GM23338 (cell line): ENCODE results near the gene MAP1B. TPM values are rescaled to one million over a fixed set of nuclear protein-coding genes. Genes with fewer than 3 reads are reported as not detected.

Source experiments
- ATAC-seq: fragments of 200-7000 bp; cut with Tn5 transposase; 3 replicates; pipeline ENCODE4 v1.9.1; 2020
- DNase-seq: peaks from one replicate; pipeline ENCODE4 v3.0.0-alpha.2; 2015; ENCODE audit warnings: low spot score
- H2AFZ ChIP-seq: fragments of 200-600 bp; sonication (generic); 2 replicates; pipeline ENCODE4 v1.8.0; 2016; ENCODE audit warnings: antibody characterized with exemption, mild to moderate bottlenecking, moderate library complexity
- H3F3A ChIP-seq: fragments of 200-600 bp; sonication (generic); replicated peaks from 2 replicates; pipeline ENCODE4 v1.8.0; 2017; ENCODE audit warnings: antibody characterized with exemption, mixed run types, low read depth
- H3K27ac ChIP-seq: fragments of 200-600 bp; sonication (generic); 2 replicates; pipeline ENCODE4 v1.6.1; 2016; ENCODE audit warnings: low read depth
- H3K27me3 ChIP-seq: fragments of 200-600 bp; sonication (generic); 2 replicates; pipeline ENCODE4 v1.8.0; 2016; ENCODE audit warnings: mild to moderate bottlenecking, mixed run types, moderate library complexity; ENCODE audit not compliant: insufficient read depth
- H3K36me3 ChIP-seq: fragments of 200-600 bp; sonication (generic); 2 replicates; pipeline ENCODE4 v1.8.0; 2016; ENCODE audit warnings: mild to moderate bottlenecking; ENCODE audit not compliant: insufficient read depth
- H3K4me1 ChIP-seq: fragments of 200-600 bp; sonication (generic); 2 replicates; pipeline ENCODE4 v1.8.0; 2016; ENCODE audit warnings: mild to moderate bottlenecking, moderate library complexity; ENCODE audit not compliant: insufficient read depth
- H3K4me2 ChIP-seq: fragments of 200-600 bp; sonication (generic); 2 replicates; pipeline ENCODE4 v1.7.1; 2017; ENCODE audit warnings: mixed run types
- H3K4me3 ChIP-seq: fragments of 200-600 bp; sonication (generic); 2 replicates; pipeline ENCODE4 v1.6.1; 2016; ENCODE audit warnings: mixed run types
- H3K79me2 ChIP-seq: fragments of 200-600 bp; sonication (generic); replicated peaks from 2 replicates; pipeline ENCODE4 v1.8.0; 2017; ENCODE audit warnings: mild to moderate bottlenecking; ENCODE audit not compliant: insufficient read depth
- H3K9me2 ChIP-seq: fragments of 200-600 bp; sonication (generic); 2 replicates; pipeline ENCODE4 v1.8.0; 2017; ENCODE audit not compliant: insufficient read depth
- H4K20me1 ChIP-seq: fragments of 200-600 bp; sonication (generic); replicated peaks from 2 replicates; pipeline ENCODE4 v1.8.0; 2017; ENCODE audit warnings: mild to moderate bottlenecking; ENCODE audit not compliant: insufficient read depth
- H3K27ac Mint-ChIP-seq: 2 replicates; pipeline ENCODE4 v1.8.0; 2020; ENCODE audit warnings: inconsistent platforms, mild to moderate bottlenecking, moderate library complexity, mixed read lengths
- H3K27me3 Mint-ChIP-seq: 3 replicates; pipeline ENCODE4 v1.8.0; 2022; ENCODE audit warnings: low read depth, mild to moderate bottlenecking, moderate library complexity, mixed read lengths, inconsistent platforms; ENCODE audit not compliant: insufficient read depth, poor library complexity
- H3K36me3 Mint-ChIP-seq: 3 replicates; pipeline ENCODE4 v1.8.0; 2021; ENCODE audit warnings: low read depth, mild to moderate bottlenecking, inconsistent platforms, moderate library complexity, mixed read lengths
- H3K4me1 Mint-ChIP-seq: 3 replicates; pipeline ENCODE4 v1.8.0; 2020; ENCODE audit warnings: mild to moderate bottlenecking, inconsistent platforms, mixed read lengths
- H3K4me3 Mint-ChIP-seq: 3 replicates; pipeline ENCODE4 v1.8.0; 2021; ENCODE audit warnings: moderate library complexity, mild to moderate bottlenecking, inconsistent platforms, mixed read lengths
- H3K9me3 Mint-ChIP-seq: 3 replicates; pipeline ENCODE4 v1.8.0; 2020; ENCODE audit warnings: moderate library complexity, mild to moderate bottlenecking, inconsistent platforms, mixed read lengths
- EZH2 ChIP-seq: fragments of 200-600 bp; sonication (generic); IDR thresholded peaks from one replicate; pipeline ENCODE4 v1.8.0; 2017; ENCODE audit warnings: antibody characterized with exemption, mild to moderate bottlenecking, low read depth; ENCODE audit not compliant: unreplicated experiment
- JUNB ChIP-seq: IDR thresholded peaks from one replicate; pipeline ENCODE4 v1.6.1; 2016; ENCODE audit warnings: antibody characterized with exemption; ENCODE audit not compliant: unreplicated experiment
- POLR2AphosphoS5 ChIP-seq: IDR thresholded peaks from 2 replicates; pipeline ENCODE4 v1.6.1; 2016; ENCODE audit warnings: antibody characterized with exemption, low read depth
- REST ChIP-seq: IDR thresholded peaks from one replicate; pipeline ENCODE4 v1.6.1; 2018; ENCODE audit warnings: antibody characterized with exemption; ENCODE audit not compliant: unreplicated experiment
- ZNF462 ChIP-seq: fragments of 250-450 bp; sonication (Bioruptor Pico); IDR thresholded peaks from 2 replicates; pipeline ENCODE4 v1.5.0; 2020; ENCODE audit warnings: mild to moderate bottlenecking, moderate library complexity
- polyA plus RNA-seq: library from polyadenylated mRNA; unstranded; fragments of >200 nt; fragmentation: Nextera tagmentation; extraction: Ambion mirVana; gene quantifications from 2 replicates; pipeline ENCODE4 v1.2.1, GENCODE V29; 2016
- total RNA-seq: library from RNA; depleted of rRNA; stranded (reverse); fragments of >200 nt; shearing (Covaris generic); gene quantifications from 2 replicates; pipeline ENCODE4 v1.2.3, GENCODE V29; 2014

Gene MAP1B
- total and polyA plus RNA-seq, 2 experiments from 2014 or later = 148 to 263 TPM

GRCh38 chr5:72228960-72229359 lies 121.7 kb downstream of the MAP1B start:
- 0 out of 2 replicates have a peak overlapping the region, but pooled peaks have one; percentile 53 for H3K27ac Mint-ChIP-seq
- Histone ChIP-seq H3K4me2 (no peak overlapping the region), H3K4me3 (no peak overlapping the region), H3K9me2 (no peaks in the 10 kb centered on the region), H3K4me1 (peaks cover 2% of the 10 kb centered on the region), H3F3A (no peaks in the 10 kb centered on the region), H3K79me2 (0 out of 2 replicates have a peak, but pooled peaks cover 3% of the 10 kb centered on the region), H4K20me1 (no peaks in the 10 kb centered on the region), H3K27ac (no peak overlapping the region), H3K27me3 (no peaks in the 10 kb centered on the region), H3K36me3 (peaks cover 26% of the 10 kb centered on the region; the same call in 1 of the 2 replicates), H2AFZ (no peak overlapping the region)
- no peak for DNase-seq
- peaks cover 43% of the 10 kb centered on the region for H3K36me3 Mint-ChIP-seq
- H3K9me3 Mint-ChIP-seq = no peaks in the 10 kb centered on the region
- no peaks in the 10 kb centered on the region for H3K27me3 Mint-ChIP-seq
- H3K4me3 Mint-ChIP-seq = no peak overlapping the region
- H3K4me1 Mint-ChIP-seq = peaks cover 13% of the 10 kb centered on the region; the same call in 2 of the 3 replicates
- peak; percentile 48; the same call in 2 of the 3 replicates for ATAC-seq
- TF ChIP-seq ZNF462 (CRISPR knock-in tag) (no peak), JUNB (no peak), POLR2AphosphoS5 (no peak), REST (no peak), EZH2 (no peak)
